GM23248 (cell line): ENCODE results near the gene TIA1. TPM values are rescaled to one million over a fixed set of nuclear protein-coding genes. Genes with fewer than 3 reads are reported as not detected.
"Not testable (repeated sequence)": the region's sequence is repeated elsewhere in the genome, so short reads cannot be mapped to it uniquely, and the experiment has no call there.

ENCODE experiments used
- DNase-seq: peaks from one replicate; pipeline ENCODE4 v3.0.0-alpha.2; 2015
- H2AFZ ChIP-seq: fragments of 200-600 bp; sonication (generic); 2 replicates; pipeline ENCODE4 v1.6.1; 2016; ENCODE audit warnings: antibody characterized with exemption
- H3F3A ChIP-seq: fragments of 200-600 bp; sonication (generic); 2 replicates; pipeline ENCODE4 v1.6.1; 2016; ENCODE audit warnings: mild to moderate bottlenecking, antibody characterized with exemption, mixed run types; ENCODE audit not compliant: insufficient read depth
- H3K27ac ChIP-seq: fragments of 200-600 bp; sonication (generic); 2 replicates; pipeline ENCODE4 v1.5.1; 2016; ENCODE audit warnings: mild to moderate bottlenecking
- H3K27me3 ChIP-seq: fragments of 200-600 bp; sonication (generic); replicated peaks from 2 replicates; pipeline ENCODE4 v1.6.1; 2016; ENCODE audit warnings: mild to moderate bottlenecking; ENCODE audit not compliant: insufficient read depth
- H3K36me3 ChIP-seq: fragments of 200-600 bp; sonication (generic); 2 replicates; pipeline ENCODE4 v1.6.1; 2016; ENCODE audit warnings: low read depth, mild to moderate bottlenecking
- H3K4me1 ChIP-seq: fragments of 200-600 bp; sonication (generic); 2 replicates; pipeline ENCODE4 v1.6.1; 2016; ENCODE audit warnings: mild to moderate bottlenecking; ENCODE audit not compliant: insufficient read depth
- H3K4me2 ChIP-seq: fragments of 200-600 bp; sonication (generic); one replicate; pipeline ENCODE4 v1.6.1; 2016; ENCODE audit warnings: mild to moderate bottlenecking; ENCODE audit not compliant: unreplicated experiment
- H3K4me3 ChIP-seq: fragments of 200-600 bp; sonication (generic); 2 replicates; pipeline ENCODE4 v1.5.1; 2016; ENCODE audit warnings: mild to moderate bottlenecking
- H3K79me2 ChIP-seq: fragments of 200-600 bp; sonication (generic); 2 replicates; pipeline ENCODE4 v1.6.1; 2016; ENCODE audit warnings: mild to moderate bottlenecking; ENCODE audit not compliant: insufficient read depth
- H3K9ac ChIP-seq: fragments of 200-600 bp; sonication (generic); 2 replicates; pipeline ENCODE4 v1.6.1; 2016; ENCODE audit warnings: mild to moderate bottlenecking
- H3K9me2 ChIP-seq: fragments of 200-600 bp; sonication (generic); 2 replicates; pipeline ENCODE4 v1.6.1; 2016; ENCODE audit warnings: mixed run types, mild to moderate bottlenecking, moderate library complexity; ENCODE audit not compliant: insufficient read depth
- H3K9me3 ChIP-seq: fragments of 200-600 bp; sonication (generic); one replicate; pipeline ENCODE4 v1.6.1; 2017; ENCODE audit warnings: low read depth
- H4K20me1 ChIP-seq: fragments of 200-600 bp; sonication (generic); 2 replicates; pipeline ENCODE4 v1.6.0; 2016; ENCODE audit not compliant: insufficient read depth
- EZH2 ChIP-seq: fragments of 200-600 bp; sonication (generic); IDR thresholded peaks from 2 replicates; pipeline ENCODE4 v1.6.1; 2018; ENCODE audit warnings: antibody characterized with exemption, mild to moderate bottlenecking; ENCODE audit not compliant: insufficient read depth, poor library complexity, severe bottlenecking
- EZH2phosphoT487 ChIP-seq: fragments of 200-600 bp; sonication (generic); IDR thresholded peaks from 2 replicates; pipeline ENCODE4 v1.6.1; 2018; ENCODE audit warnings: antibody characterized with exemption, moderate library complexity, mild to moderate bottlenecking, low read depth; ENCODE audit not compliant: insufficient read depth
- WGBS, 2 experiments: methylation state at CpG; one replicate each; pipeline ENCODE4 v1.1.6; 2015 to 2017; ENCODE audit warnings: low lambda C conversion rate in 2 of 2, low coverage in 1 of 2; ENCODE audit errors: missing lambda C conversion rate in 2 of 2; 5-methylcytosine and 5-hydroxymethylcytosine counted together
- in situ Hi-C: fragments of 300-500 bp; cut with MboI; formaldehyde crosslinking; loops from 2 replicates; pipeline ENCODE4 v1.15.0; 2020
- polyA plus RNA-seq: library from polyadenylated mRNA; unstranded; fragments of >200 nt; fragmentation: Nextera tagmentation; extraction: Ambion mirVana; gene quantifications from 2 replicates; pipeline ENCODE4 v1.2.1, GENCODE V29; 2016
- total RNA-seq: library from RNA; depleted of rRNA; stranded (reverse); fragments of >200 nt; shearing (Covaris generic); gene quantifications from 2 replicates; pipeline ENCODE4 v1.2.3, GENCODE V29; 2014

The TIA1 gene
- total and polyA plus RNA-seq, 2 experiments from 2014 or later = 36.8 to 42.8 TPM

GRCh38 chr2:70240599-70240998, 7.8 kb downstream of the TIA1 start:
- TF ChIP-seq EZH2 (no peak), EZH2phosphoT487 (no peak)
- Histone ChIP-seq H4K20me1 (no peaks in the 10 kb centered on the region; the same call in 1 of the 2 replicates), H3K27ac (no peak overlapping the region), H3F3A (no peaks in the 10 kb centered on the region), H3K4me2 (no peak overlapping the region), H3K9me2 (no peaks in the 10 kb centered on the region), H3K79me2 (peaks cover 100% of the 10 kb centered on the region), H3K9ac (no peak overlapping the region), H3K4me1 (no peaks in the 10 kb centered on the region), H3K36me3 (peaks cover 2% of the 10 kb centered on the region; the same call in 1 of the 2 replicates), H3K27me3 (no peaks in the 10 kb centered on the region), H3K9me3 (no peaks in the 10 kb centered on the region), H3K4me3 (no peak overlapping the region), H2AFZ (no peak overlapping the region)
- DNase-seq = no peak
- in situ Hi-C loops = no loop called here
- WGBS, 2 experiments = 69 to 78% methylated on average over 3 of the region's 3 CpGs

- TF ChIP-seq EZH2 (no peak), EZH2phosphoT487 (no peak)
- no peaks in the 10 kb centered on the region for H3K27me3 ChIP-seq
- no peak for DNase-seq
- H3K4me1 ChIP-seq = no peaks in the 10 kb centered on the region
- H3K4me3 ChIP-seq = no peak overlapping the region
- H2AFZ ChIP-seq = no peak overlapping the region
- no peaks in the 10 kb centered on the region for H3F3A ChIP-seq
- H3K9me2 ChIP-seq = no peaks in the 10 kb centered on the region
- H3K4me2 ChIP-seq = no peak overlapping the region
- in situ Hi-C loops = no loop called here
- H3K36me3 ChIP-seq = peaks cover 50% of the 10 kb centered on the region
- no peaks in the 10 kb centered on the region for H4K20me1 ChIP-seq
- H3K27ac ChIP-seq = no peak overlapping the region
- no peak overlapping the region for H3K9ac ChIP-seq
- 69 to 71% methylated on average over 3 of the region's 3 CpGs for WGBS, 2 experiments
- no peaks in the 10 kb centered on the region for H3K9me3 ChIP-seq
- H3K79me2 ChIP-seq = peaks cover 85% of the 10 kb centered on the region
Measured at GRCh38 chr2:70233926-70234325, 14.5 kb downstream of the TIA1 start.

- TF ChIP-seq EZH2 = no peak
- TF ChIP-seq EZH2phosphoT487 = no peak
- no peaks in the 10 kb centered on the region for H4K20me1 ChIP-seq
Measured at GRCh38 chr2:70226781-70227180, 21.6 kb downstream of the TIA1 start.

GRCh38 chr2:70223305-70223704, 25.1 kb downstream of the TIA1 start:
- in situ Hi-C loops, H3K9ac ChIP-seq, H2AFZ ChIP-seq, H3K4me1 ChIP-seq, H4K20me1 ChIP-seq, H3K27me3 ChIP-seq, H3K4me2 ChIP-seq, H3K27ac ChIP-seq, H3K4me3 ChIP-seq, H3K9me2 ChIP-seq, H3K9me3 ChIP-seq, H3F3A ChIP-seq: not testable (repeated sequence)
- Histone ChIP-seq H3K79me2 (peaks cover 21% of the 10 kb centered on the region), H3K36me3 (peaks cover 84% of the 10 kb centered on the region)
- peak; percentile 24 for DNase-seq
- 95 to 96% methylated on average over 3 of the region's 3 CpGs for WGBS, 2 experiments

More at GRCh38 chr2:70226781-70227180, 21.6 kb downstream of the TIA1 start:
- 98% methylated on average over 2 of the region's 2 CpGs for WGBS, 2 experiments
- Histone ChIP-seq H3K9me2 (no peaks in the 10 kb centered on the region), H3K9ac (no peak overlapping the region), H3K4me2 (no peak overlapping the region), H3K4me3 (no peak overlapping the region), H3K4me1 (no peaks in the 10 kb centered on the region), H2AFZ (no peak overlapping the region), H3K36me3 (peaks cover 83% of the 10 kb centered on the region), H3K27me3 (no peaks in the 10 kb centered on the region), H3K9me3 (no peaks in the 10 kb centered on the region), H3K27ac (no peak overlapping the region), H3F3A (no peaks in the 10 kb centered on the region), H3K79me2 (peaks cover 41% of the 10 kb centered on the region)
- in situ Hi-C loops = no loop called here
- no peak for DNase-seq

GRCh38 chr2:70214953-70215549, 33.4 kb downstream of the TIA1 start:
- H3K4me1 ChIP-seq = peaks cover 24% of the 10 kb centered on the region
- H3K27ac ChIP-seq = peak overlapping the region; percentile 59
- H3K27me3 ChIP-seq = no peaks in the 10 kb centered on the region
- in situ Hi-C loops = no loop called here
- TF ChIP-seq EZH2phosphoT487 = peak; percentile 77; the same call in 1 of the 2 replicates
- no peak for TF ChIP-seq EZH2
- 0 out of 2 replicates have a peak overlapping the region, but pooled peaks have one; percentile 17 for H3K4me3 ChIP-seq
- H2AFZ ChIP-seq = no peak overlapping the region
- no peaks in the 10 kb centered on the region for H3K9me2 ChIP-seq
- peak overlapping the region; percentile 58 for H3K4me2 ChIP-seq
- peaks cover 44% of the 10 kb centered on the region for H3K36me3 ChIP-seq
- peak; percentile 93 for DNase-seq
- 42 to 44% methylated on average over 3 of the region's 3 CpGs for WGBS, 2 experiments
- no peaks in the 10 kb centered on the region for H3K79me2 ChIP-seq
- H3K9me3 ChIP-seq = no peaks in the 10 kb centered on the region
- H4K20me1 ChIP-seq = no peaks in the 10 kb centered on the region
- peak overlapping the region; percentile 28; the same call in 1 of the 2 replicates for H3K9ac ChIP-seq
- peaks cover 46% of the 10 kb centered on the region for H3F3A ChIP-seq
